ENCODE measurements around the gene LENEP. TPM values are rescaled to one million over a fixed set of nuclear protein-coding genes. Genes with fewer than 3 reads are reported as not detected.

LENEP gene, protein sequence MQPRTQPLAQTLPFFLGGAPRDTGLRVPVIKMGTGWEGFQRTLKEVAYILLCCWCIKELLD
- 0.32 TPM in 1 of 2 replicates, not detected in the other for polyA plus RNA-seq (2011; rRNA removed)
- 0.09 TPM in 1 of 2 replicates, not detected in the other for polyA plus RNA-seq (2012; cell fraction: cytosol; rRNA removed)
- polyA plus RNA-seq (2012; cell fraction: nucleus; rRNA removed): 0.55 and 0.58 TPM in 2 replicates
- polyA plus RNA-seq (2017; fragmentation: RNase III; extraction: RNeasy Plus Mini Kit Qiagen cat#74134 plus additional on column Dnase treatment): not detected in 3 replicates
- 1.9 and 5.0 TPM in 2 replicates for polyA minus RNA-seq (2011; rRNA and poly(A)+ RNA removed)

DNA sequence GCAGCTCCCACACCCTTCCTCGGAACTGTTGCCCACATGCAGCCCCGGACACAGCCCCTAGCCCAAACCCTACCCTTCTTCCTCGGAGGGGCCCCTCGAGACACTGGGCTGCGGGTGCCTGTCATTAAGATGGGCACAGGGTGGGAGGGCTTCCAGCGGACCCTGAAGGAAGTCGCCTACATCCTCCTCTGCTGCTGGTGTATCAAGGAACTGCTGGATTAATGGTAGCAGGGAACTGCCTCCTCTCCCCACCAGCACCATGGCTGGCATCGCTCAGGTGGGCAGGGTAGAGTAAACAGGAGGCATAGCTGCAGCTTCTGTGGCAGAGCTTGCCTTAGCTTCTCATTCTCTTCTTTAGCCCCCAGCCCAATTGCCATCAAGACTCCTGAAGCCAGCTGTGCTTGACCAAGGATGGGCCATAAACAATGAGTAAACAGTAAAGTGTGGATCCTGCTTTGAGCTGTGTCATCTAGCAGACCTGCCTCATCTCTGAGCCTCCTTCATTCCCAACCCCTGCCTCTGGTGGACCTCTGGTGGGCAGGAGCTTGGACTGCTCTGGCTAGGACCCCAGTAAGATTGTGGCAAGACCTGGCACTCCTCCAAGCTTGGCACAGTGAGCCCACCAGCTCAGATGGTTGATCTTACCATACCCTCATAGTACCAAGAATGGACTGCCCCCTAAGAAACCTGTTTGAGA, at the start of gene LENEP:
Gene LENEP, plus strand, starts transcription at position 15 of the 697 bp plus-strand sequence. Its CDS starts 22 bp downstream, at position 37.
- TF ChIP-seq, protein P1, sequence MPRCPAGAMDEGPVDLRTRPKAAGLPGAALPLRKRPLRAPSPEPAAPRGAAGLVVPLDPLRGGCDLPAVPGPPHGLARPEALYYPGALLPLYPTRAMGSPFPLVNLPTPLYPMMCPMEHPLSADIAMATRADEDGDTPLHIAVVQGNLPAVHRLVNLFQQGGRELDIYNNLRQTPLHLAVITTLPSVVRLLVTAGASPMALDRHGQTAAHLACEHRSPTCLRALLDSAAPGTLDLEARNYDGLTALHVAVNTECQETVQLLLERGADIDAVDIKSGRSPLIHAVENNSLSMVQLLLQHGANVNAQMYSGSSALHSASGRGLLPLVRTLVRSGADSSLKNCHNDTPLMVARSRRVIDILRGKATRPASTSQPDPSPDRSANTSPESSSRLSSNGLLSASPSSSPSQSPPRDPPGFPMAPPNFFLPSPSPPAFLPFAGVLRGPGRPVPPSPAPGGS (IDR thresholded peaks at IDR 0.05): no peak
- TF ChIP-seq, protein P2, sequence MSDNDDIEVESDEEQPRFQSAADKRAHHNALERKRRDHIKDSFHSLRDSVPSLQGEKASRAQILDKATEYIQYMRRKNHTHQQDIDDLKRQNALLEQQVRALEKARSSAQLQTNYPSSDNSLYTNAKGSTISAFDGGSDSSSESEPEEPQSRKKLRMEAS (IDR thresholded peaks at IDR 0.05): no peak
- TF ChIP-seq KDM5A (IDR thresholded peaks at IDR 0.05): no peak
- TF ChIP-seq, protein P3, sequence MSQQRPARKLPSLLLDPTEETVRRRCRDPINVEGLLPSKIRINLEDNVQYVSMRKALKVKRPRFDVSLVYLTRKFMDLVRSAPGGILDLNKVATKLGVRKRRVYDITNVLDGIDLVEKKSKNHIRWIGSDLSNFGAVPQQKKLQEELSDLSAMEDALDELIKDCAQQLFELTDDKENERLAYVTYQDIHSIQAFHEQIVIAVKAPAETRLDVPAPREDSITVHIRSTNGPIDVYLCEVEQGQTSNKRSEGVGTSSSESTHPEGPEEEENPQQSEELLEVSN (IDR thresholded peaks at IDR 0.05; ENCODE audit: borderline replicate concordance, low read depth): no peak
- TF ChIP-seq RNF2 (IDR thresholded peaks at IDR 0.05; ENCODE audit: borderline replicate concordance, low read depth): no peak
- no peak for TF ChIP-seq HEYL (CRISPR knock-in tag; IDR thresholded peaks at IDR 0.05)
- no peak for TF ChIP-seq CHD2 (IDR thresholded peaks at IDR 0.05; ENCODE audit: low read length, partially characterized antibody)
- TF ChIP-seq MYC (IDR thresholded peaks at IDR 0.05; ENCODE audit: borderline replicate concordance, low read length): no peak
- TF ChIP-seq HOXA7 (CRISPR knock-in tag; IDR thresholded peaks at IDR 0.05): no peak
- TF ChIP-seq, protein P4, sequence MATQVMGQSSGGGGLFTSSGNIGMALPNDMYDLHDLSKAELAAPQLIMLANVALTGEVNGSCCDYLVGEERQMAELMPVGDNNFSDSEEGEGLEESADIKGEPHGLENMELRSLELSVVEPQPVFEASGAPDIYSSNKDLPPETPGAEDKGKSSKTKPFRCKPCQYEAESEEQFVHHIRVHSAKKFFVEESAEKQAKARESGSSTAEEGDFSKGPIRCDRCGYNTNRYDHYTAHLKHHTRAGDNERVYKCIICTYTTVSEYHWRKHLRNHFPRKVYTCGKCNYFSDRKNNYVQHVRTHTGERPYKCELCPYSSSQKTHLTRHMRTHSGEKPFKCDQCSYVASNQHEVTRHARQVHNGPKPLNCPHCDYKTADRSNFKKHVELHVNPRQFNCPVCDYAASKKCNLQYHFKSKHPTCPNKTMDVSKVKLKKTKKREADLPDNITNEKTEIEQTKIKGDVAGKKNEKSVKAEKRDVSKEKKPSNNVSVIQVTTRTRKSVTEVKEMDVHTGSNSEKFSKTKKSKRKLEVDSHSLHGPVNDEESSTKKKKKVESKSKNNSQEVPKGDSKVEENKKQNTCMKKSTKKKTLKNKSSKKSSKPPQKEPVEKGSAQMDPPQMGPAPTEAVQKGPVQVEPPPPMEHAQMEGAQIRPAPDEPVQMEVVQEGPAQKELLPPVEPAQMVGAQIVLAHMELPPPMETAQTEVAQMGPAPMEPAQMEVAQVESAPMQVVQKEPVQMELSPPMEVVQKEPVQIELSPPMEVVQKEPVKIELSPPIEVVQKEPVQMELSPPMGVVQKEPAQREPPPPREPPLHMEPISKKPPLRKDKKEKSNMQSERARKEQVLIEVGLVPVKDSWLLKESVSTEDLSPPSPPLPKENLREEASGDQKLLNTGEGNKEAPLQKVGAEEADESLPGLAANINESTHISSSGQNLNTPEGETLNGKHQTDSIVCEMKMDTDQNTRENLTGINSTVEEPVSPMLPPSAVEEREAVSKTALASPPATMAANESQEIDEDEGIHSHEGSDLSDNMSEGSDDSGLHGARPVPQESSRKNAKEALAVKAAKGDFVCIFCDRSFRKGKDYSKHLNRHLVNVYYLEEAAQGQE (IDR thresholded peaks at IDR 0.05): no peak
- TF ChIP-seq BHLHE40 (IDR thresholded peaks at IDR 0.05; ENCODE audit: low read depth, low read length): no peak
- 0 out of 5 replicates have a peak, but pooled peaks of 1 of the 2 experiments have one; percentile 15 for TF ChIP-seq JUN (IDR thresholded peaks at IDR 0.05)
- no peak for TF ChIP-seq EP300 (IDR thresholded peaks at IDR 0.05)
- TF ChIP-seq, protein P5, sequence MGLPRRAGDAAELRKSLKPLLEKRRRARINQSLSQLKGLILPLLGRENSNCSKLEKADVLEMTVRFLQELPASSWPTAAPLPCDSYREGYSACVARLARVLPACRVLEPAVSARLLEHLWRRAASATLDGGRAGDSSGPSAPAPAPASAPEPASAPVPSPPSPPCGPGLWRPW (IDR thresholded peaks at IDR 0.05): no peak
- TF ChIP-seq, protein P6, sequence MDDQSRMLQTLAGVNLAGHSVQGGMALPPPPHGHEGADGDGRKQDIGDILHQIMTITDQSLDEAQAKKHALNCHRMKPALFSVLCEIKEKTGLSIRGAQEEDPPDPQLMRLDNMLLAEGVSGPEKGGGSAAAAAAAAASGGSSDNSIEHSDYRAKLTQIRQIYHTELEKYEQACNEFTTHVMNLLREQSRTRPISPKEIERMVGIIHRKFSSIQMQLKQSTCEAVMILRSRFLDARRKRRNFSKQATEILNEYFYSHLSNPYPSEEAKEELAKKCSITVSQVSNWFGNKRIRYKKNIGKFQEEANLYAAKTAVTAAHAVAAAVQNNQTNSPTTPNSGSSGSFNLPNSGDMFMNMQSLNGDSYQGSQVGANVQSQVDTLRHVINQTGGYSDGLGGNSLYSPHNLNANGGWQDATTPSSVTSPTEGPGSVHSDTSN (IDR thresholded peaks at IDR 0.05): 0 out of 2 replicates have a peak, but pooled peaks have one; percentile 39
- 89% methylated on average over 7 of the region's 8 CpGs for WGBS (ENCODE audit: missing lambda C conversion rate)
- peaks cover 31% of the 10 kb centered on the region for H3K4me1 ChIP-seq
- ChIA-PET CTCF (interaction anchor here (1.4 kb wide), 1 partner anchor 91 kb away, joined by 7 read pairs; no protein-coding TSS in a partner anchor), POLR2A (interaction anchor here (0.6 to 6.0 kb wide), 6 partner anchors 9 to 60 kb away, joined by 3 to 91 read pairs (median 6); partner anchors contain the start of genes CKS1B, FLAD1, PBXIP1 and SHC1)
- H3K4me2 ChIP-seq: no peak within 1 kb of the TSS
- ATAC-seq (peak; percentile 7 to 25; a peak in 3 of 6 replicates), FAIRE-seq (no peak), DNase-seq (ENCODE audit: low read depth in 1 of 2, low spot score in 1 of 2) (no peak)
- H3K9me3 ChIP-seq: no peaks in the 10 kb centered on the region
- H3K27ac ChIP-seq: peak within 1 kb of the TSS; percentile 35 to 63; a peak in 5 of 6 replicates
- no peak within 1 kb of the TSS for H3K4me3 ChIP-seq

Data from A549 (cell line).